Osteocyte (in vitro differentiated cells): ENCODE data around the gene SLC2A4. TPM values are rescaled to one million over a fixed set of nuclear protein-coding genes. Genes with fewer than 3 reads are reported as not detected.

Experiments used
- DNase-seq: peaks from one replicate; pipeline ENCODE4 v3.0.0; 2021; ENCODE audit warnings: mixed read lengths; ENCODE audit not compliant: unreplicated experiment; ENCODE audit errors: extremely low spot score
- H3K27ac Mint-ChIP-seq: one replicate; pipeline ENCODE4 v1.8.0; 2021; ENCODE audit warnings: mild to moderate bottlenecking, mixed read lengths; ENCODE audit not compliant: unreplicated experiment
- H3K27me3 Mint-ChIP-seq: one replicate; pipeline ENCODE4 v1.8.0; 2021; ENCODE audit warnings: mixed read lengths; ENCODE audit not compliant: unreplicated experiment
- H3K36me3 Mint-ChIP-seq: one replicate; pipeline ENCODE4 v1.8.0; 2021; ENCODE audit warnings: mixed read lengths; ENCODE audit not compliant: unreplicated experiment
- H3K4me1 Mint-ChIP-seq: one replicate; pipeline ENCODE4 v1.8.0; 2021; ENCODE audit warnings: mixed read lengths; ENCODE audit not compliant: unreplicated experiment
- H3K4me3 Mint-ChIP-seq: one replicate; pipeline ENCODE4 v1.8.0; 2021; ENCODE audit warnings: mild to moderate bottlenecking, moderate library complexity, mixed read lengths; ENCODE audit not compliant: unreplicated experiment
- H3K9me3 Mint-ChIP-seq: one replicate; pipeline ENCODE4 v1.8.0; 2021; ENCODE audit warnings: mixed read lengths; ENCODE audit not compliant: unreplicated experiment
- total RNA-seq: library from RNA; stranded (reverse); gene quantifications from 2 replicates; pipeline ENCODE4 v1.2.1, GENCODE V29; 2021
- TF ChIP-seq, protein P1 (sequence below): fragments of 200-600 bp; sonication (generic); IDR thresholded peaks from 2 replicates; pipeline ENCODE4 v1.5.0; 2021; ENCODE audit warnings: antibody characterized with exemption, mild to moderate bottlenecking, moderate library complexity

The SLC2A4 gene
- total RNA-seq, 1 donor from 2014 or later = 0.59 TPM

DNA sequence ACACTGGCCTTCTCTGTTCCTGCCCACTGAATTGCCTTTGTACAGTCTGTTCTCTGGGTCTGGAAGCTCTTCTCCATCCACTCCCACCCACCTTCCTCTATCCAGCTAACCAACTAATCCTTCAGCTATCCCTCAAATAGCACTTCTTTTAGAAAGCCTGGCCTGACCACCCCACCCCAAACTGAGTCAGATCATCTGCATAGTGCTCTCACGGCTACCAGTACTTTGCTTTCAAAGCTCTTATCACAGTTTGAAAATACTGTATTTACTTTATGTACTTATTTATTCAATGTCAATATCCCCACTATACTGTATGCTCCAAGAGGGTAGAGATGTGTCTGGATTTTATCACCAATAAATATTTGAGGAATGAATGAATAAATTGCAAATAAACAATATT lies 14.7 kb upstream of the SLC2A4 start:
- no peak overlapping the region for H3K4me3 Mint-ChIP-seq
- peak overlapping the region; percentile 9 for H3K27ac Mint-ChIP-seq
- DNase-seq = no peak
- H3K36me3 Mint-ChIP-seq = no peaks in the 10 kb centered on the region
- H3K4me1 Mint-ChIP-seq = peaks cover 35% of the 10 kb centered on the region
- H3K9me3 Mint-ChIP-seq = no peaks in the 10 kb centered on the region
- peaks cover 17% of the 10 kb centered on the region for H3K27me3 Mint-ChIP-seq
- TF ChIP-seq, protein P1, sequence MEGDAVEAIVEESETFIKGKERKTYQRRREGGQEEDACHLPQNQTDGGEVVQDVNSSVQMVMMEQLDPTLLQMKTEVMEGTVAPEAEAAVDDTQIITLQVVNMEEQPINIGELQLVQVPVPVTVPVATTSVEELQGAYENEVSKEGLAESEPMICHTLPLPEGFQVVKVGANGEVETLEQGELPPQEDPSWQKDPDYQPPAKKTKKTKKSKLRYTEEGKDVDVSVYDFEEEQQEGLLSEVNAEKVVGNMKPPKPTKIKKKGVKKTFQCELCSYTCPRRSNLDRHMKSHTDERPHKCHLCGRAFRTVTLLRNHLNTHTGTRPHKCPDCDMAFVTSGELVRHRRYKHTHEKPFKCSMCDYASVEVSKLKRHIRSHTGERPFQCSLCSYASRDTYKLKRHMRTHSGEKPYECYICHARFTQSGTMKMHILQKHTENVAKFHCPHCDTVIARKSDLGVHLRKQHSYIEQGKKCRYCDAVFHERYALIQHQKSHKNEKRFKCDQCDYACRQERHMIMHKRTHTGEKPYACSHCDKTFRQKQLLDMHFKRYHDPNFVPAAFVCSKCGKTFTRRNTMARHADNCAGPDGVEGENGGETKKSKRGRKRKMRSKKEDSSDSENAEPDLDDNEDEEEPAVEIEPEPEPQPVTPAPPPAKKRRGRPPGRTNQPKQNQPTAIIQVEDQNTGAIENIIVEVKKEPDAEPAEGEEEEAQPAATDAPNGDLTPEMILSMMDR = no peak

DNA sequence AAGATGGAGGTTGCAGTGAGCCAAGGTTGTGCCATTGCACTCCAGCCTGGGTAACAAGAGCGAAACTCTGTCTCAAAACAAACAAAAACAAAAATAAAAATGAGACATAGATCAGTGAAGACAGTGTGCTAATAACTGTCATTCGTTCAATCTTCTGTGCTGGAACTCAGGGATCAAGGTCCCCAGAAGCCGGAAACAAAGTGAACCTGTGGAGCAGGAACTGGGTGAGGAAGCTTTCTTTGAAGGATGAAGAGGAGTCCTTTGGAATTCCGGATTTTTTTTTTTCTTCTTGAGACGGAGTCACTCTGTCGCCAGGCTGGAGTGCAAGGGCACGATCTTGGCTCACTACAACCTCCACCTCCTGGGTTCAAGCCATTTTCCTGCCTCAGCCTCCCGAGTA lies 2.1 kb upstream of the SLC2A4 start:
- H3K9me3 Mint-ChIP-seq = no peaks in the 10 kb centered on the region
- TF ChIP-seq, protein P1 = no peak
- DNase-seq = no peak
- peaks cover 21% of the 10 kb centered on the region for H3K4me1 Mint-ChIP-seq
- no peak overlapping the region for H3K4me3 Mint-ChIP-seq
- no peak overlapping the region for H3K27ac Mint-ChIP-seq
- H3K27me3 Mint-ChIP-seq = peaks cover 14% of the 10 kb centered on the region
- no peaks in the 10 kb centered on the region for H3K36me3 Mint-ChIP-seq

DNA sequence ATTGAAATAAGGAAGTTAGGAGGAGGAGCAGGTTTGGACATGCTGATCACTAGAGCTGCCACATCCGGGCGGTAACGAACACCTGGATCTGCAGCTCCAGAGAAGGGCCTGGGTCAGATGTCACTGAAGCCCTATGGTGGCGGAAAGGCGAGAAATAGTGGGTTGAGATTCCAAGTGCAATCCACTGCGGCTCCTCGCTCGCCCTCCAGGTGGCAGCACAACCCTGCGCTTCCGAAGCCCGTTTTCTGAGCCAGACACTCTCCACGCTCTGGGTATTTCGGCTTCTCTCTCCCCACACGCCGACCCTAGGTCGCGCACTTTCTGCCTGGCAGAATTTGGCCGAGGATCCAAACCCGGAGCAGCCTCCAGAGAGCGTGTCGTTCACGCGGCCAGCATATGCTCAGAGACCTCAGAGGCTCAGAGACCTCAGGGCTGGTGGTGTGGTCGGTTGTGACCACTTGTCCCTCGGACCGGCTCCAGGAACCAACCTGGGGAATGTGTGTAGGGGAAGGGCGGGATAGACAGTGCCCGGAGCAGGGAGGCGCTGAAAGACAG lies 922 bp upstream of the SLC2A4 start:
- Mint-ChIP-seq H3K36me3 (no peaks in the 10 kb centered on the region), H3K4me1 (peaks cover 21% of the 10 kb centered on the region), H3K27me3 (peaks cover 14% of the 10 kb centered on the region), H3K9me3 (no peaks in the 10 kb centered on the region), H3K4me3 (peak overlapping the region; percentile 76), H3K27ac (peak overlapping the region; percentile 70)
- DNase-seq = peak; percentile 90
- TF ChIP-seq, protein P1 = peak; percentile 91

DNA sequence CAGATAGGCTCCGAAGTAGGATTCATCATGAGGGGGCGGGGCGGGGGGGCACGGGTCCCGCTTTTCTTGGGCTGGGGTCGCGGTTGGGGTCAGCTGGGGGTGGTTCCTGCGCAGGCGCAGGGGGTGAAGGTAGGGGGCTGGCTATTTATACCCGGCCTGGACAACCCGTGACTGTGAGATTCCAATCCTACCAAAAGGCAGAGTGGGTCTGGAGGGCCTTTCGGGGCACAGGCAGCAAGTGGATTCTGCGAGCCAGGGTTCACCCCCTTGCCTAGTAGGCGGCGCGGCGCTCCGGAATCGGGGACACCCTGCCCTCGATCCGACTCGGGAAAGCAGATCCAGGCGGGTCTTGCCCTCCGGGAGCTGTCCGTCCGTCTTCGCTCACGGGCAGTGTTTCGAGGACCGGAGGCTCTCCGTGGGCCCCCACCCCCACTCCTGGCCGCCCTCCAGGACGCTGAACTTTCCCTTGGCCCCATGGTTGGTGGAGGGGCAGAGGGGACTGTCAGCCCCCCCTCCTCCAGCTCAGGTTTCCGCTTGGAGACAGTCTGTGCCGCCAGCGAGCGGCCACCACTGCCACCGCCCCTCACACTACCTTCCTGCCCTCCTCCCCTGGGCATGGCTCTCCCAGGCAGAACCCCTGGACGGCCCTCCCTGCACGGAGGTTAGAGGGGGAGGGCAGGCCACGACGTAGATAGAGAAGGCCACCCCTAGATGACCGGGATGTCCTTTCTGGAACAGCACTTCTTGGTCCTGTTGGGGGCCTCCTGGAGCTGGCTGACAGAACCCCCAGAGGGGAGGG lies 634 bp downstream of the SLC2A4 start:
- Mint-ChIP-seq H3K4me3 (peak overlapping the region; percentile 76), H3K36me3 (no peaks in the 10 kb centered on the region), H3K27me3 (peaks cover 24% of the 10 kb centered on the region), H3K4me1 (peaks cover 21% of the 10 kb centered on the region), H3K9me3 (no peaks in the 10 kb centered on the region), H3K27ac (no peak overlapping the region)
- TF ChIP-seq, protein P1 = no peak
- no peak for DNase-seq

DNA sequence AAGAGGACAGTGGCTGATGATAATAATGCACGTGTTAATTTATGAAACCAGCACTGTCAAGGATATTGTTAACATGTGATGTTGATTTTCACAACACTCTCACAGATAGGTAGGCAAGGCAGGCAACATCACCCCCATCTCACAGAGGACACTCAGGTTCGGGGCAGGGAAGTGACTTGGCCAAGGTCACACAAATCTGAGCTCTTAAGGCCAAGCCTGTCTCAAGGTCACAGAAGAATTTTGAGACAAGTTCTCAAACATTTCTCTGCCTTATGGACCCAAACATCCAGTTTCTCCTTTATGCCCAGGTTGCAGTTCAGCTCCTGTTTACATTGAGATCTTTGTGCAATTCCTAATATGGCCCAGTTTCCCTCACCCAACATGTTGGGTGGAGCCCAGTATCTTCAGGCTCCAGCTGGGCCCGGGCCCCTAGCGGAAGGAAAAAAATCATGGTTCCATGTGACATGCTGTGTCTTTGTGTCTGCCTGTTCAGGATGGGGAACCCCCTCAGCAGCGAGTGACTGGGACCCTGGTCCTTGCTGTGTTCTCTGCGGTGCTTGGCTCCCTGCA lies 1.3 kb downstream of the SLC2A4 start:
- H3K4me3 Mint-ChIP-seq = peak overlapping the region; percentile 26
- H3K27ac Mint-ChIP-seq = no peak overlapping the region
- peaks cover 21% of the 10 kb centered on the region for H3K4me1 Mint-ChIP-seq
- H3K36me3 Mint-ChIP-seq = no peaks in the 10 kb centered on the region
- DNase-seq = no peak
- H3K9me3 Mint-ChIP-seq = no peaks in the 10 kb centered on the region
- TF ChIP-seq, protein P1 = no peak
- peaks cover 29% of the 10 kb centered on the region for H3K27me3 Mint-ChIP-seq
